Esophagus muscularis mucosa (tissue), 4 donors: Measurements from ENCODE around the gene WDR5. TPM values are rescaled to one million over a fixed set of nuclear protein-coding genes. Genes with fewer than 3 reads are reported as not detected.

Experiments
- DNase-seq: peaks from one replicate; pipeline ENCODE4 v3.0.0-alpha.2; 2017; ENCODE audit errors: extremely low spot score
- H3K27ac ChIP-seq, 4 donors: fragments of 200-600 bp; sonication (generic); replicated peaks in 1 of 4; 1 replicate in 3 of 4; 2 replicates in 1 of 4; pipeline ENCODE4 v1.5.1; 2016 to 2019; ENCODE audit warnings: mild to moderate bottlenecking in 1 of 4
- H3K27me3 ChIP-seq, 4 donors: fragments of 200-600 bp; sonication (generic); one replicate each; pipeline versions ENCODE4 v1.5.1 to v1.6.0; 2016 to 2019
- H3K36me3 ChIP-seq, 4 donors: fragments of 200-600 bp; sonication (generic); one replicate each; pipeline ENCODE4 v1.5.1; 2016 to 2019
- H3K4me1 ChIP-seq, 4 donors: fragments of 200-600 bp; sonication (generic); one replicate each; pipeline ENCODE4 v1.5.1; 2016 to 2019
- H3K4me3 ChIP-seq, 4 donors: fragments of 200-600 bp; sonication (generic); 1 replicate in 2 of 4; 2 replicates in 2 of 4; pipeline ENCODE4 v1.5.1; 2016 to 2019; ENCODE audit warnings: mild to moderate bottlenecking in 4 of 4, moderate library complexity in 1 of 4
- H3K9me3 ChIP-seq, 4 donors: fragments of 200-600 bp; sonication (generic); 1 replicate in 3 of 4; 2 replicates in 1 of 4; pipeline ENCODE4 v1.5.1; 2016 to 2019
- EP300 ChIP-seq: sonication (generic); formaldehyde crosslinking; IDR thresholded peaks from one replicate; pipeline ENCODE4 v1.6.1; 2017; ENCODE audit warnings: antibody characterized with exemption
- POLR2A ChIP-seq: fragments of 450-650 bp; IDR thresholded peaks from one replicate; pipeline ENCODE4 v1.6.1; 2017; ENCODE audit warnings: antibody characterized with exemption, moderate library complexity, mild to moderate bottlenecking, low read depth
- POLR2AphosphoS5 ChIP-seq, 2 donors: sonication (generic); formaldehyde crosslinking; IDR thresholded peaks; one replicate each; pipeline ENCODE4 v1.6.1; 2017; ENCODE audit warnings: antibody characterized with exemption in 2 of 2
- WGBS: methylation state at CpG from one replicate; pipeline ENCODE4 v1.1.5; 2018; 5-methylcytosine and 5-hydroxymethylcytosine counted together
- intact Hi-C: fragments of 100-400 bp; cut with DNase I; formaldehyde crosslinking; loops from one replicate; pipeline ENCODE4 v1.15.1; 2023
- total RNA-seq, 4 donors: library from RNA; depleted of rRNA; stranded (reverse); fragments of >200 nt; gene quantifications; one replicate each; pipeline versions ENCODE4 v1.1.0 to v1.2.1, GENCODE V29; 2016
- TF ChIP-seq, protein P1 (sequence below), 3 experiments: fragments of 200-600 bp in 2 of 3; fragments of 450-650 bp in 1 of 3; sonication (generic) in 2 of 3; IDR thresholded peaks; one replicate each; pipeline ENCODE4 v1.5.1; 2017 to 2019; ENCODE audit warnings: antibody characterized with exemption in 3 of 3, mild to moderate bottlenecking in 2 of 3, moderate library complexity in 1 of 3

WDR5 gene
- total RNA-seq, 4 donors from 2014 or later: 20.7 to 34.2 (median 24.6) TPM

DNA sequence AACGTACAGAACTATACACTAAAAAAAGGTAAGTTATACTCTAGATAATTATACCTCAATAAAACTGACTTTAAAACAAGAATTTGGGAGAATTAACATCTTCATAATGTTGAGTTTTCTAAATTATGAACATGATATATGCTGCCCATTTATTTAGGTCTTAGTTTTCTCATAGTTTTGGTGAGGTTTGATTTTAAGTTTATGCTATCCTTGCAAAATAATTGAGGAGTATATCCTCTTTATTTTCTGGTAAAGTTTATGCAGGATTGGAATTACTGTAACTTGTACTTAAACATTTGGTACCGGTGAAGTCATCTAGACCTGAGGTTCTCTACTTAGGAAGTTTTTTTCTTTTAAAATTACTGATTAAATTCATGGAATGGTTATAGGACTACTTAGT is 67.3 kb downstream of the WDR5 start:
- no peak for DNase-seq
- Histone ChIP-seq H3K27me3 (no peaks in the 10 kb centered on the region), H3K4me1 (peaks cover 11 to 18% (median 17%) of the 10 kb centered on the region in 4 donors), H3K36me3 (no peaks in the 10 kb centered on the region), H3K27ac (no peak overlapping the region), H3K4me3 (no peak overlapping the region), H3K9me3 (peaks cover 0 to 25% (median 12%) of the 10 kb centered on the region in 4 donors)
- intact Hi-C loops: no loop called here
- no peak for TF ChIP-seq POLR2AphosphoS5 (IDR thresholded peaks at IDR 0.05)
- no peak for TF ChIP-seq EP300
- TF ChIP-seq POLR2A: no peak
- TF ChIP-seq, protein P1, sequence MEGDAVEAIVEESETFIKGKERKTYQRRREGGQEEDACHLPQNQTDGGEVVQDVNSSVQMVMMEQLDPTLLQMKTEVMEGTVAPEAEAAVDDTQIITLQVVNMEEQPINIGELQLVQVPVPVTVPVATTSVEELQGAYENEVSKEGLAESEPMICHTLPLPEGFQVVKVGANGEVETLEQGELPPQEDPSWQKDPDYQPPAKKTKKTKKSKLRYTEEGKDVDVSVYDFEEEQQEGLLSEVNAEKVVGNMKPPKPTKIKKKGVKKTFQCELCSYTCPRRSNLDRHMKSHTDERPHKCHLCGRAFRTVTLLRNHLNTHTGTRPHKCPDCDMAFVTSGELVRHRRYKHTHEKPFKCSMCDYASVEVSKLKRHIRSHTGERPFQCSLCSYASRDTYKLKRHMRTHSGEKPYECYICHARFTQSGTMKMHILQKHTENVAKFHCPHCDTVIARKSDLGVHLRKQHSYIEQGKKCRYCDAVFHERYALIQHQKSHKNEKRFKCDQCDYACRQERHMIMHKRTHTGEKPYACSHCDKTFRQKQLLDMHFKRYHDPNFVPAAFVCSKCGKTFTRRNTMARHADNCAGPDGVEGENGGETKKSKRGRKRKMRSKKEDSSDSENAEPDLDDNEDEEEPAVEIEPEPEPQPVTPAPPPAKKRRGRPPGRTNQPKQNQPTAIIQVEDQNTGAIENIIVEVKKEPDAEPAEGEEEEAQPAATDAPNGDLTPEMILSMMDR (IDR thresholded peaks at IDR 0.05): no peak
- WGBS: 89% methylated on average over 2 of the region's 2 CpGs

DNA sequence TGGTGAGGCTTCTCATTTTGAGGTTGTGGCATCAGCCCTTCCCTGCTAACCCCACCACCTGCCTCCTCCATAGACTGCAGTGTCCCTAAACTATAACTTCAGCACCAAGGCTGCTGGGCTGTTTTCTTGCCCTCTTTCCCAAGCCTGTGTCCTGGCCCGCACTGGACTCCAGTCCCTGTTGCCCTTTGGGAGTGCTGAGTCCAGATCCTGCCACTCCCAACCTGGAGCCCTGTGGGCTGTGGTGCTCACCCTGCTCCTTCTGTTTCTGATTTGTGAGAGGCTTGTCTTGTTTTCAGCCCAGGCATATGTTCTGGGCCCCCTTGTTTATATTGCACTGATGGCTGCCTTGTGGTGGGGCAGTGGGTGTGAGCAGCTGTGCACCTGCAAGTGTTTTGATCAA is 68.2 kb downstream of the WDR5 start:
- Histone ChIP-seq H3K27me3 (no peaks in the 10 kb centered on the region), H3K4me1 (peaks cover 16 to 26% (median 21%) of the 10 kb centered on the region in 4 donors), H3K36me3 (no peaks in the 10 kb centered on the region), H3K4me3 (no peak overlapping the region), H3K9me3 (peaks cover 0 to 25% (median 12%) of the 10 kb centered on the region in 4 donors), H3K27ac (no peak overlapping the region)
- intact Hi-C loops: no loop called here
- DNase-seq: no peak
- 92% methylated on average over 1 of the region's 1 CpG for WGBS
- TF ChIP-seq POLR2AphosphoS5 (IDR thresholded peaks at IDR 0.05): no peak
- no peak for TF ChIP-seq POLR2A
- TF ChIP-seq, protein P1 (IDR thresholded peaks at IDR 0.05): no peak
- TF ChIP-seq EP300: no peak

DNA sequence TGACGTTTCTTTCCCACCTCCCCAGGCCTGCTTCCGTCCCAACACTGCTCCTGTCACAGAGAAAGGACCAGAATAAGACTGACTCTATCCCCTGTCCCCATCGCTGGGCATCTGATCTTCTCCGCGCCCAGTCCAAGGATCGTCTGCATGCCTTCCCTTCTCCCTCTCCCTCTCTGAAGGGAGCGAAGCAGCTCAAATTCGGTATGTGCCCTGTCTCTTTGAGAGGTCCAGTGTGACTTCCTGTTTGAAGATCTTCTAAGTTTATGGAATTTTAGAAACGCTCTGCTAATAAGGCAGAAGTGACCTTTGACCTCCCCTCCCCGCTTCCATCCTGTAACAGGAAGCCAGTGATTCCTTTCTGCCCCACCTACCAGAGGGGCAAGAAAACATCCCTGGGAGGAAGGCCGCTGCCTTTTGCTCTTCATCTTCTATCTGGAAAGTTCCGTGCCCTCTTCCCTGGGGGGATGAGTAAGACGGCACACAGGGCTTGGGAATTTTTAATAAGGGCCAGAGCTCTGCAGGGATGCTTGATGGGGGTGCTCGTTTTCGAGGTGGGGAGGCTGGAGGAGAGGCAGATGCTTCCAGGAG is 69.2 kb downstream of the WDR5 start:
- no peaks in the 10 kb centered on the region for H3K27me3 ChIP-seq
- DNase-seq: no peak
- H3K4me3 ChIP-seq: no peak overlapping the region
- H3K36me3 ChIP-seq: no peaks in the 10 kb centered on the region
- 73% methylated on average over 15 of the region's 15 CpGs for WGBS
- peaks cover 0 to 25% (median 12%) of the 10 kb centered on the region in 4 donors for H3K9me3 ChIP-seq
- no peak for TF ChIP-seq POLR2A
- TF ChIP-seq POLR2AphosphoS5 (IDR thresholded peaks at IDR 0.05): no peak
- TF ChIP-seq, protein P1 (IDR thresholded peaks at IDR 0.05): no peak
- no peak for TF ChIP-seq EP300
- H3K4me1 ChIP-seq: peaks cover 20 to 34% (median 25%) of the 10 kb centered on the region in 4 donors
- intact Hi-C loops: no loop called here
- H3K27ac ChIP-seq: peak overlapping the region in 3 of 4 donors; percentile 4 to 23 (median 10)

DNA sequence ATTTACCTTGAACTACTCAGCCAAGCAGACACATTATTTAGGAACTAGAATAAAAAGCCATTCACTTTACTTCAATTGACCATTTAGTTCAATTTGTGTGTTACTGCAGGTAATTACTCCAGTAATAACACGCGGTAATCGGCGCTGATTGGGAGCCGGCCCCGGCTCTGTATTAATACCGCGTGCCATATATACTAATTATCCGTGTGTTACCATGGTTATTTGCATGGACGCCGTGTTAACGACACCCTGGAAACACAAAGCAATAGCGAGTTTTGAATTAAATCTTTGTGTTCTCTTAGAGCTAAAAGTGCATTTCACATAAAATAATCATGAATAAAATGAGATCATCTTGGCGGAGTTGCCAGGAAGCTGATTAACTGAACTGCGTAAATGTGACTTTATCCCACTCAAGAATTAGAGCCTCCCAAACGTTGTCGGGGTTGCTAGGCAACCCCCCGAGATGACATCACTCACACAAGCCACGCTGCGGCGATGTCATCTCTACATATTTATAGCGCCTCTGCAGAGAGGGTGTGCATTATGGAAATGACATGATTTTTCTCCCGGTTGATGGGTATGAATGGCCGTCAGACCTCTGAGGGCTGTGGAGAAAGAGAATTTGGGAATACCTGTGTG is 69.9 kb downstream of the WDR5 start:
- Histone ChIP-seq H3K36me3 (no peaks in the 10 kb centered on the region), H3K27ac (peak overlapping the region in 3 of 4 donors; percentile 4 to 23 (median 10)), H3K4me3 (no peak overlapping the region), H3K4me1 (peaks cover 27 to 41% (median 32%) of the 10 kb centered on the region in 4 donors), H3K9me3 (peaks cover 0 to 20% (median 11%) of the 10 kb centered on the region in 4 donors), H3K27me3 (no peaks in the 10 kb centered on the region)
- WGBS: 69% methylated on average over 24 of the region's 24 CpGs
- no peak for DNase-seq
- TF ChIP-seq, protein P1 (IDR thresholded peaks at IDR 0.05): no peak
- TF ChIP-seq POLR2A: no peak
- no peak for TF ChIP-seq EP300
- TF ChIP-seq POLR2AphosphoS5 (IDR thresholded peaks at IDR 0.05): no peak
- intact Hi-C loops: no loop called here
